K562 (cell line): ENCODE results near the gene TRANK1. TPM values are rescaled to one million over a fixed set of nuclear protein-coding genes. Genes with fewer than 3 reads are reported as not detected.

ENCODE experiments used
- CTBP1 ChIP-seq: fragments of 450-650 bp; IDR thresholded peaks from 2 replicates; pipeline ENCODE4 v1.6.1; 2016; ENCODE audit warnings: borderline replicate concordance
- FOXJ2 ChIP-seq: fragments of 200-800 bp; sonication (Bioruptor generic); IDR thresholded peaks from 2 replicates; pipeline ENCODE4 v1.6.1; 2016; ENCODE audit warnings: missing genetic modification characterization, missing compliant biosample characterization
- KHSRP ChIP-seq: fragments of 450-650 bp; IDR thresholded peaks from 2 replicates; pipeline ENCODE4 v1.6.1; 2017
- MCM7 ChIP-seq, 2 experiments: fragments of 450-650 bp; IDR thresholded peaks; 2 replicates each; pipeline ENCODE4 v1.6.1; 2016 to 2018
- MYBL2 ChIP-seq, 2 experiments: fragments of 450-650 bp in 1 of 2; sonication (generic) in 1 of 2; formaldehyde crosslinking in 1 of 2; IDR thresholded peaks; 2 replicates each; pipeline versions ENCODE4 v1.6.1 to v1.8.1; 2017 to 2022; ENCODE audit warnings: borderline replicate concordance in 1 of 2, inconsistent platforms in 1 of 2, low read depth in 1 of 2, mild to moderate bottlenecking in 1 of 2, missing genetic modification reagents in 1 of 2, moderate library complexity in 1 of 2
- SAFB2 ChIP-seq: fragments of 200-400 bp; formaldehyde crosslinking; IDR thresholded peaks from 2 replicates; pipeline ENCODE4 v1.6.1; 2018; ENCODE audit warnings: borderline replicate concordance, low read length, low read depth, moderate library complexity; ENCODE audit not compliant: severe bottlenecking
- SETDB1 ChIP-seq: IDR thresholded peaks from one replicate; pipeline ENCODE4 v1.6.1; 2012; ENCODE audit warnings: low read length, control low read depth, inconsistent platforms
- STAG1 ChIP-seq: sonication (generic); formaldehyde crosslinking; IDR thresholded peaks from 2 replicates; pipeline ENCODE4 v1.5.0; 2020; ENCODE audit warnings: missing genetic modification reagents, borderline replicate concordance
- XRCC5 ChIP-seq: fragments of 200-400 bp; formaldehyde crosslinking; IDR thresholded peaks from 2 replicates; pipeline ENCODE4 v1.6.1; 2017; ENCODE audit warnings: low read depth, mild to moderate bottlenecking, low read length
- ZNF124 ChIP-seq: sonication (generic); formaldehyde crosslinking; IDR thresholded peaks from 2 replicates; pipeline ENCODE4 v1.8.1; 2022; ENCODE audit warnings: missing genetic modification reagents
- ZNF224 ChIP-seq: sonication (generic); formaldehyde crosslinking; IDR thresholded peaks from 2 replicates; pipeline ENCODE4 v1.8.0; 2022; ENCODE audit warnings: mild to moderate bottlenecking, missing genetic modification reagents
- ZNF354B ChIP-seq: fragments of 250-450 bp; sonication (Bioruptor Pico); IDR thresholded peaks from 2 replicates; pipeline ENCODE4 v1.4.0; 2020
- polyA plus RNA-seq, 8 experiments: library from polyadenylated mRNA; depleted of rRNA in 4 of 8; stranded (reverse) in 5 of 8; unstranded in 3 of 8; fragments of >200 nt; fragmentation: Nextera tagmentation in 2 of 8; fragmentation: Illumina TruSeq in 1 of 8; extraction: Ambion mirVana in 2 of 8; extraction: Trizol in 1 of 8; gene quantifications; 2 replicates each; pipeline versions ENCODE4 v1.2.1 to v1.2.3, GENCODE V29; 2011 to 2014; ENCODE audit warnings: inconsistent platforms in 1 of 8, missing spikeins in 1 of 8
- total RNA-seq, 7 experiments: library from RNA; depleted of rRNA in 6 of 7; stranded (reverse); fragments of >200 nt in 6 of 7; fragmentation: Illumina TruSeq in 2 of 7; extraction: Trizol in 2 of 7; gene quantifications; 2 replicates each; pipeline versions ENCODE4 v1.2.1 to v1.2.3, GENCODE V29; 2011 to 2021; ENCODE audit warnings: low replicate concordance in 1 of 7
- TF ChIP-seq, protein P1 (sequence below), 3 experiments: IDR thresholded peaks in 2 of 3; conservative IDR thresholded peaks in 1 of 3; 2 replicates each; pipeline ENCODE4 v1.5.1; 2011 to 2012; ENCODE audit warnings: low read length in 3 of 3, mild to moderate bottlenecking in 3 of 3, control low read depth in 2 of 3, improper control_type of control experiment in 1 of 3, inconsistent platforms in 1 of 3, low read depth in 1 of 3, mixed read lengths in 1 of 3, moderate library complexity in 1 of 3; ENCODE audit not compliant: insufficient read depth in 2 of 3
- TF ChIP-seq, protein P2 (sequence below): fragments of 250-450 bp; sonication (Bioruptor Pico); IDR thresholded peaks from 2 replicates; pipeline ENCODE4 v1.8.0; 2021; ENCODE audit warnings: moderate library complexity, mild to moderate bottlenecking, inconsistent platforms
- TF ChIP-seq, protein P3 (sequence below), 2 experiments: fragments of 450-650 bp; IDR thresholded peaks; 2 replicates each; pipeline ENCODE4 v1.6.1; 2016
- TF ChIP-seq, protein P4 (sequence below): fragments of 200-800 bp; sonication (Bioruptor generic); IDR thresholded peaks from 2 replicates; pipeline ENCODE4 v1.6.1; 2017; ENCODE audit warnings: missing genetic modification characterization, missing compliant biosample characterization
- TF ChIP-seq, protein P5 (sequence below): fragments of 450-650 bp; IDR thresholded peaks from 2 replicates; pipeline ENCODE4 v1.6.1; 2017; ENCODE audit warnings: antibody characterized with exemption, mild to moderate bottlenecking

TRANK1 gene
- total and polyA plus RNA-seq, 9 of the 15 experiments (the other 6 are each of a cell fraction or from before 2014, with no cell fraction given), result 0.41 to 5.3 (median 2.1) TPM

DNA sequence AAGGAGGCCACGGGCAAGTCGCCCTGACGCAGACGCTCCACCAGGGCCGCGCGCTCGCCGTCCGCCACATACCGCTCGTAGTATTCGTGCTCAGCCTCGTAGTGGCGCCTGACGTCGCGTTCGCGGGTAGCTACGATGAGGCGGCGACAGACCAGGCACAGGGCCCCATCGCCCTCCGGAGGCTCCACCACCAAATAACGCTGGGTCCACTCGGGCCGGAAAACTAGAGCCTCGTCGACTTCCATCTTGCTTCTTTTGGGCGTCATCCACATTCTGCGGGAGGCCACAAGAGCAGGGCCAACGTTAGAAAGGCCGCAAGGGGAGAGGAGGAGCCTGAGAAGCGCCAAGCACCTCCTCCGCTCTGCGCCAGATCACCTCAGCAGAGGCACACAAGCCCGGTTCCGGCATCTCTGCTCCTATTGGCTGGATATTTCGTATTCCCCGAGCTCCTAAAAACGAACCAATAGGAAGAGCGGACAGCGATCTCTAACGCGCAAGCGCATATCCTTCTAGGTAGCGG, 48.0 kb upstream of the TRANK1 start, which contains the start of gene EPM2AIP1 (continued):
- TF ChIP-seq, protein P1, sequence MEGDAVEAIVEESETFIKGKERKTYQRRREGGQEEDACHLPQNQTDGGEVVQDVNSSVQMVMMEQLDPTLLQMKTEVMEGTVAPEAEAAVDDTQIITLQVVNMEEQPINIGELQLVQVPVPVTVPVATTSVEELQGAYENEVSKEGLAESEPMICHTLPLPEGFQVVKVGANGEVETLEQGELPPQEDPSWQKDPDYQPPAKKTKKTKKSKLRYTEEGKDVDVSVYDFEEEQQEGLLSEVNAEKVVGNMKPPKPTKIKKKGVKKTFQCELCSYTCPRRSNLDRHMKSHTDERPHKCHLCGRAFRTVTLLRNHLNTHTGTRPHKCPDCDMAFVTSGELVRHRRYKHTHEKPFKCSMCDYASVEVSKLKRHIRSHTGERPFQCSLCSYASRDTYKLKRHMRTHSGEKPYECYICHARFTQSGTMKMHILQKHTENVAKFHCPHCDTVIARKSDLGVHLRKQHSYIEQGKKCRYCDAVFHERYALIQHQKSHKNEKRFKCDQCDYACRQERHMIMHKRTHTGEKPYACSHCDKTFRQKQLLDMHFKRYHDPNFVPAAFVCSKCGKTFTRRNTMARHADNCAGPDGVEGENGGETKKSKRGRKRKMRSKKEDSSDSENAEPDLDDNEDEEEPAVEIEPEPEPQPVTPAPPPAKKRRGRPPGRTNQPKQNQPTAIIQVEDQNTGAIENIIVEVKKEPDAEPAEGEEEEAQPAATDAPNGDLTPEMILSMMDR (IDR thresholded peaks at IDR 0.05 in 2 of 3, conservative IDR thresholded peaks at IDR 0.05 in 1 of 3; ENCODE audit: insufficient read depth in 2 of 3, low read depth in 1 of 3, low read length in 3 of 3), result peak; percentile 50 to 80 (median 54); a peak in 5 of 6 replicates
- TF ChIP-seq MCM7 (IDR thresholded peaks at IDR 0.05), result no peak
- TF ChIP-seq, protein P2, sequence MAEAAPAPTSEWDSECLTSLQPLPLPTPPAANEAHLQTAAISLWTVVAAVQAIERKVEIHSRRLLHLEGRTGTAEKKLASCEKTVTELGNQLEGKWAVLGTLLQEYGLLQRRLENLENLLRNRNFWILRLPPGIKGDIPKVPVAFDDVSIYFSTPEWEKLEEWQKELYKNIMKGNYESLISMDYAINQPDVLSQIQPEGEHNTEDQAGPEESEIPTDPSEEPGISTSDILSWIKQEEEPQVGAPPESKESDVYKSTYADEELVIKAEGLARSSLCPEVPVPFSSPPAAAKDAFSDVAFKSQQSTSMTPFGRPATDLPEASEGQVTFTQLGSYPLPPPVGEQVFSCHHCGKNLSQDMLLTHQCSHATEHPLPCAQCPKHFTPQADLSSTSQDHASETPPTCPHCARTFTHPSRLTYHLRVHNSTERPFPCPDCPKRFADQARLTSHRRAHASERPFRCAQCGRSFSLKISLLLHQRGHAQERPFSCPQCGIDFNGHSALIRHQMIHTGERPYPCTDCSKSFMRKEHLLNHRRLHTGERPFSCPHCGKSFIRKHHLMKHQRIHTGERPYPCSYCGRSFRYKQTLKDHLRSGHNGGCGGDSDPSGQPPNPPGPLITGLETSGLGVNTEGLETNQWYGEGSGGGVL (CRISPR knock-in tag), result no peak
- peak; percentile 91 for TF ChIP-seq ZNF224 (CRISPR knock-in tag)
- TF ChIP-seq CTBP1, result peak; percentile 79
- no peak for TF ChIP-seq STAG1 (CRISPR knock-in tag)
- no peak for TF ChIP-seq KHSRP
- TF ChIP-seq, protein P3, sequence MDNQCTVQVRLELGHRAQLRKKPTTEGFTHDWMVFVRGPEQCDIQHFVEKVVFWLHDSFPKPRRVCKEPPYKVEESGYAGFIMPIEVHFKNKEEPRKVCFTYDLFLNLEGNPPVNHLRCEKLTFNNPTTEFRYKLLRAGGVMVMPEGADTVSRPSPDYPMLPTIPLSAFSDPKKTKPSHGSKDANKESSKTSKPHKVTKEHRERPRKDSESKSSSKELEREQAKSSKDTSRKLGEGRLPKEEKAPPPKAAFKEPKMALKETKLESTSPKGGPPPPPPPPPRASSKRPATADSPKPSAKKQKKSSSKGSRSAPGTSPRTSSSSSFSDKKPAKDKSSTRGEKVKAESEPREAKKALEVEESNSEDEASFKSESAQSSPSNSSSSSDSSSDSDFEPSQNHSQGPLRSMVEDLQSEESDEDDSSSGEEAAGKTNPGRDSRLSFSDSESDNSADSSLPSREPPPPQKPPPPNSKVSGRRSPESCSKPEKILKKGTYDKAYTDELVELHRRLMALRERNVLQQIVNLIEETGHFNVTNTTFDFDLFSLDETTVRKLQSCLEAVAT (IDR thresholded peaks at IDR 0.05), result peak; percentile 62 to 88; a peak in 2 of 4 replicates
- peak; percentile 67; the same call in 1 of the 2 replicates for TF ChIP-seq FOXJ2 (tag)
- no peak for TF ChIP-seq ZNF354B (CRISPR knock-in tag)
- TF ChIP-seq, protein P4, sequence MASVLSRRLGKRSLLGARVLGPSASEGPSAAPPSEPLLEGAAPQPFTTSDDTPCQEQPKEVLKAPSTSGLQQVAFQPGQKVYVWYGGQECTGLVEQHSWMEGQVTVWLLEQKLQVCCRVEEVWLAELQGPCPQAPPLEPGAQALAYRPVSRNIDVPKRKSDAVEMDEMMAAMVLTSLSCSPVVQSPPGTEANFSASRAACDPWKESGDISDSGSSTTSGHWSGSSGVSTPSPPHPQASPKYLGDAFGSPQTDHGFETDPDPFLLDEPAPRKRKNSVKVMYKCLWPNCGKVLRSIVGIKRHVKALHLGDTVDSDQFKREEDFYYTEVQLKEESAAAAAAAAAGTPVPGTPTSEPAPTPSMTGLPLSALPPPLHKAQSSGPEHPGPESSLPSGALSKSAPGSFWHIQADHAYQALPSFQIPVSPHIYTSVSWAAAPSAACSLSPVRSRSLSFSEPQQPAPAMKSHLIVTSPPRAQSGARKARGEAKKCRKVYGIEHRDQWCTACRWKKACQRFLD (CRISPR knock-in tag), result 0 out of 2 replicates have a peak, but pooled peaks have one; percentile 50
- no peak for TF ChIP-seq ZNF124 (CRISPR knock-in tag)
- TF ChIP-seq, protein P5, sequence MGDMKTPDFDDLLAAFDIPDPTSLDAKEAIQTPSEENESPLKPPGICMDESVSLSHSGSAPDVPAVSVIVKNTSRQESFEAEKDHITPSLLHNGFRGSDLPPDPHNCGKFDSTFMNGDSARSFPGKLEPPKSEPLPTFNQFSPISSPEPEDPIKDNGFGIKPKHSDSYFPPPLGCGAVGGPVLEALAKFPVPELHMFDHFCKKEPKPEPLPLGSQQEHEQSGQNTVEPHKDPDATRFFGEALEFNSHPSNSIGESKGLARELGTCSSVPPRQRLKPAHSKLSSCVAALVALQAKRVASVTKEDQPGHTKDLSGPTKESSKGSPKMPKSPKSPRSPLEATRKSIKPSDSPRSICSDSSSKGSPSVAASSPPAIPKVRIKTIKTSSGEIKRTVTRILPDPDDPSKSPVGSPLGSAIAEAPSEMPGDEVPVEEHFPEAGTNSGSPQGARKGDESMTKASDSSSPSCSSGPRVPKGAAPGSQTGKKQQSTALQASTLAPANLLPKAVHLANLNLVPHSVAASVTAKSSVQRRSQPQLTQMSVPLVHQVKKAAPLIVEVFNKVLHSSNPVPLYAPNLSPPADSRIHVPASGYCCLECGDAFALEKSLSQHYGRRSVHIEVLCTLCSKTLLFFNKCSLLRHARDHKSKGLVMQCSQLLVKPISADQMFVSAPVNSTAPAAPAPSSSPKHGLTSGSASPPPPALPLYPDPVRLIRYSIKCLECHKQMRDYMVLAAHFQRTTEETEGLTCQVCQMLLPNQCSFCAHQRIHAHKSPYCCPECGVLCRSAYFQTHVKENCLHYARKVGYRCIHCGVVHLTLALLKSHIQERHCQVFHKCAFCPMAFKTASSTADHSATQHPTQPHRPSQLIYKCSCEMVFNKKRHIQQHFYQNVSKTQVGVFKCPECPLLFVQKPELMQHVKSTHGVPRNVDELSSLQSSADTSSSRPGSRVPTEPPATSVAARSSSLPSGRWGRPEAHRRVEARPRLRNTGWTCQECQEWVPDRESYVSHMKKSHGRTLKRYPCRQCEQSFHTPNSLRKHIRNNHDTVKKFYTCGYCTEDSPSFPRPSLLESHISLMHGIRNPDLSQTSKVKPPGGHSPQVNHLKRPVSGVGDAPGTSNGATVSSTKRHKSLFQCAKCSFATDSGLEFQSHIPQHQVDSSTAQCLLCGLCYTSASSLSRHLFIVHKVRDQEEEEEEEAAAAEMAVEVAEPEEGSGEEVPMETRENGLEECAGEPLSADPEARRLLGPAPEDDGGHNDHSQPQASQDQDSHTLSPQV, result peak; percentile 59
- no peak for TF ChIP-seq SAFB2
- no peak for TF ChIP-seq MYBL2 (IDR thresholded peaks at IDR 0.05; ENCODE audit: low read depth)
- no peak for TF ChIP-seq MYBL2 (CRISPR knock-in tag; IDR thresholded peaks at IDR 0.05; ENCODE audit: borderline replicate concordance)
- no peak for TF ChIP-seq SETDB1
- TF ChIP-seq XRCC5, result no peak
